WTC11 (cell line): Measurements from ENCODE around the gene TMEM14C.

Experiments used
- ATF6 ChIP-seq: sonication (generic); formaldehyde crosslinking; IDR thresholded peaks from 2 replicates; pipeline ENCODE4 v1.8.1; 2023; ENCODE audit warnings: mild to moderate bottlenecking, missing genetic modification reagents
- NR2C2 ChIP-seq: sonication (generic); formaldehyde crosslinking; IDR thresholded peaks from 2 replicates; pipeline ENCODE4 v1.8.0; 2022; ENCODE audit warnings: mild to moderate bottlenecking, missing genetic modification reagents
- ZNF423 ChIP-seq: fragments of 250-450 bp; sonication (Bioruptor Pico); IDR thresholded peaks from 2 replicates; pipeline ENCODE4 v2.1.2; 2022; ENCODE audit warnings: mild to moderate bottlenecking, moderate library complexity
- TF ChIP-seq, protein P1 (sequence below): fragments of 200-600 bp; IDR thresholded peaks from 2 replicates; pipeline ENCODE4 v1.8.0; 2022; ENCODE audit warnings: antibody characterized with exemption

- TF ChIP-seq ZNF423 (CRISPR knock-in tag), result no peak
- TF ChIP-seq ATF6 (CRISPR knock-in tag), result no peak
- TF ChIP-seq, protein P1, sequence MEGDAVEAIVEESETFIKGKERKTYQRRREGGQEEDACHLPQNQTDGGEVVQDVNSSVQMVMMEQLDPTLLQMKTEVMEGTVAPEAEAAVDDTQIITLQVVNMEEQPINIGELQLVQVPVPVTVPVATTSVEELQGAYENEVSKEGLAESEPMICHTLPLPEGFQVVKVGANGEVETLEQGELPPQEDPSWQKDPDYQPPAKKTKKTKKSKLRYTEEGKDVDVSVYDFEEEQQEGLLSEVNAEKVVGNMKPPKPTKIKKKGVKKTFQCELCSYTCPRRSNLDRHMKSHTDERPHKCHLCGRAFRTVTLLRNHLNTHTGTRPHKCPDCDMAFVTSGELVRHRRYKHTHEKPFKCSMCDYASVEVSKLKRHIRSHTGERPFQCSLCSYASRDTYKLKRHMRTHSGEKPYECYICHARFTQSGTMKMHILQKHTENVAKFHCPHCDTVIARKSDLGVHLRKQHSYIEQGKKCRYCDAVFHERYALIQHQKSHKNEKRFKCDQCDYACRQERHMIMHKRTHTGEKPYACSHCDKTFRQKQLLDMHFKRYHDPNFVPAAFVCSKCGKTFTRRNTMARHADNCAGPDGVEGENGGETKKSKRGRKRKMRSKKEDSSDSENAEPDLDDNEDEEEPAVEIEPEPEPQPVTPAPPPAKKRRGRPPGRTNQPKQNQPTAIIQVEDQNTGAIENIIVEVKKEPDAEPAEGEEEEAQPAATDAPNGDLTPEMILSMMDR, result no peak
- TF ChIP-seq NR2C2 (CRISPR knock-in tag), result no peak
Measured at GRCh38 chr6:10681795-10682194, 41.1 kb upstream of the TMEM14C start.
